RPMI7951 (cell line): ENCODE results near the gene NKTR. TPM values are rescaled to one million over a fixed set of nuclear protein-coding genes. Genes with fewer than 3 reads are reported as not detected.

Experiments used
- DNase-seq: peaks from one replicate; pipeline ENCODE4 v3.0.0-alpha.2; 2012; ENCODE audit warnings: low read depth
- total RNA-seq: library from RNA; depleted of rRNA; stranded (reverse); fragments of >200 nt; shearing (Covaris generic); gene quantifications from 2 replicates; pipeline ENCODE4 v1.2.3, GENCODE V29; 2014

Gene NKTR
- total RNA-seq, 1 experiment from 2014 or later: 28.0 TPM

GRCh38 chr3:42649783-42650182, 49.3 kb downstream of the NKTR start:
- no peak for DNase-seq

DNA sequence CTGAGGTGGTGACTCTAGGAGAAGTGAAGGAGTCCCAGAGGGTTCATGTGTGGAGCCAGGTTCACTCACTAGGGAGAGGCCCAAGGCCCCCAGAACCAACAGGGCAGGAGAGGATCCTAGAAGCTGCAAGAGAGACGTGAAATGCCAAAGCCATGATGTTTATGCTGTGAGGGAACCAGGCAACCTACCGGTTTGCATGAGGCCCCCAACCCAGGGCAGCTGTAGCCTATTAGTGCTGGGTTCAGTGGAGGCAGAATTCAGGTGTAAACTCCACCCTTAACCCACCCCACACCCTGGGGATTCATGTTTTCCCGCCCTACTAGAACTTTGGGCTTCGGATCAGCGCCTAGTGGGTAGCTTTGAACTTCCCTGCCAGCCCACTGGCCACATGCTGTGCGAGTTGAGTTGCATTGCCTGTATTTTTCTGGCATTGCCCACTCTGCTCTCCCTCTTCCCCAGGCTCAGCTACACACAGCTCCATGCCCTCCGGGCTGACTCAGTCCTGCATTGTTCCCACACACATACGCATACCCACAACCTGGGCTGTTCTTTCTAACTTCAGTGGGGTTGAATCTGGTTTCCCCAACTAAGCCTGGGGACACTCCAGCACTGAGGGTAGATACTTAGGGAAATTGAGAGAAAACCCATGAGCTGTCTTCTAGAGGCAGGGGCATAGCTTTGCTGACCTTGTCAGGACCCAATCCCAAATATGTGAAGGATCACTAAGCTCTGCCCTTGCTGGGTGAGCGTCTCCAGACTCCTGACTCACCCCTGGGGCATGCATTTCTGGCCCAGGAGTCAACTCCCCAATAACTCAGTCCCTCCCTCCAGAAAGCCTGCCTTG, 51.0 kb downstream of the NKTR start:
- peak; percentile 80 for DNase-seq

GRCh38 chr3:42652251-42652610, 51.7 kb downstream of the NKTR start:
- no peak for DNase-seq

DNA sequence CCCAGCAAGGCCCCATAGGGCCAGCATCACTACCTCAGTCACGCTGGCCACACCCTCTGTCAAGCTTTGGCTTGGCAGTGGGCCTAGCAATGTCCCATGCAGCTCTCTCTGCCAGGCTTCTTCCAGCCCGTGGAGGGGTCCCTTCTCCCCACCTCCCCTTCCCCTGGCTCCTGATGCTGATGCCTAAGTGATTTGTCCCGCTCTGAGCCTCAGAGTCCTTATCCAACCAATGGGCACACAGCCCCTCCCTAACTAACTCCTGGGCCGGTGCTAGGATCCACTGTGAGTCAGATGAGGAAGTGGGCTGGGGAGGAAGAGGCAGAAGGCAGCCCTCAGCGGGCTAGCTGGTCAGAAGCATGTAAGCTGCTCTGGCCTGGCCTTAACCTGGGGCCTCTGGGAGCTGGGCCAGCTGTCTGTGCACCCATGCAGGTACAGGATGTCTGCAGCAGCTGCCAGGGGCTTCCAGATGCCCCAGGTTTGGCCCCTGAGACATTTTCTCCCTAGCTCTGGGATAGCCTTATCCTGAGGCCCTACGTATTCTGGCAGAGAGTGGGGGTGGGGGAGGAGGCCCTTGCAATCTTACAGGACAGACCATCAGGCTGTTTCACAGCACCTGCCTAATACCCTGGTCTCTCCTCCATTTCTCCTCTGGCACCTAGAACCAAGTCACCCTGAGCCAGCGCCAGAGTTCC, 52.3 kb downstream of the NKTR start:
- DNase-seq: peak; percentile 82

DNA sequence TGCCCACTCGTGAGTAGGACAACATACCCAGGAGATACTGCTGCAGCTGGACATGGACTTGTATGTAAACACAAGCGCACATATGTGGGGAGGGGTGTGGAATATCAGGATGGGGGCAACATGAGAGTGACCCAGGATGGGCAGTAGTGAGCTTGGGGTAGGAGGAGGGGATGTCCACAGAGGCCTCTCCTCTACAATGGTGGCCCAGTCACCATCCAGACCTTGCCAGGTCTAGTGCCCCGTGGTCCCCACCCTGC, 52.7 kb downstream of the NKTR start:
- no peak for DNase-seq

GRCh38 chr3:42653560-42654330, 53.3 kb downstream of the NKTR start, which contains the start of gene ZBTB47:
ZBTB47 (plus strand) TSS chr3:42653697; CDS start chr3:42658356, 4,659 bp downstream.
- peak; percentile 35 for DNase-seq

GRCh38 chr3:42654331-42655201, 54.1 kb downstream of the NKTR start:
- peak; percentile 60 for DNase-seq

DNA sequence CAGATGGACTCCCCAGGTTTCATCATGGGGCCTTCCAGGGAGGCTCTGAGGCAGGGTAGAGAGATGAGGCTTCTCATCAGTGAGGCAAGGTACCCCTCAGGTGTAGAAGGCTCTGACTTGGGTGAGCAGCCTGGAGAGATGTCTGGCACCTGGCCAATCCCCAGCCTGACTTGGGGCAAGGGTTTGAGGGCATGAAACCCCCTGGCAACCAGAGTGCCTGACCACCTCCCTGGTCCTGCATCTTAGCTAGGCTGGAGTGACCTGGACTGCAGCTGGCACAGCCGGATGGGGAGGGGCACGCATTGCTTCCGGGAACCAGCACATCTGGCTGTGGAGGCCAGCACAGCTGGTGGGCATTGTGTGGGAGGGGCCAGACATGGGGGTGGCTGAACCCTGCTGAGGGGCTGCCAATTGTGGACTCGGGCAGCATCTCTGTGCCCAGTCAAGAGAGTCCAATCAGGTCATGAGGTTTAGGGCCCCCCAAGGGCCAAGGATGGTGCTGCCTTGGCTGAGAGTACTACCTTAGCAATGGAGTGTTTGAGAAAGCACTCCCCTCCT, 54.9 kb downstream of the NKTR start:
- peak; percentile 28 for DNase-seq

DNA sequence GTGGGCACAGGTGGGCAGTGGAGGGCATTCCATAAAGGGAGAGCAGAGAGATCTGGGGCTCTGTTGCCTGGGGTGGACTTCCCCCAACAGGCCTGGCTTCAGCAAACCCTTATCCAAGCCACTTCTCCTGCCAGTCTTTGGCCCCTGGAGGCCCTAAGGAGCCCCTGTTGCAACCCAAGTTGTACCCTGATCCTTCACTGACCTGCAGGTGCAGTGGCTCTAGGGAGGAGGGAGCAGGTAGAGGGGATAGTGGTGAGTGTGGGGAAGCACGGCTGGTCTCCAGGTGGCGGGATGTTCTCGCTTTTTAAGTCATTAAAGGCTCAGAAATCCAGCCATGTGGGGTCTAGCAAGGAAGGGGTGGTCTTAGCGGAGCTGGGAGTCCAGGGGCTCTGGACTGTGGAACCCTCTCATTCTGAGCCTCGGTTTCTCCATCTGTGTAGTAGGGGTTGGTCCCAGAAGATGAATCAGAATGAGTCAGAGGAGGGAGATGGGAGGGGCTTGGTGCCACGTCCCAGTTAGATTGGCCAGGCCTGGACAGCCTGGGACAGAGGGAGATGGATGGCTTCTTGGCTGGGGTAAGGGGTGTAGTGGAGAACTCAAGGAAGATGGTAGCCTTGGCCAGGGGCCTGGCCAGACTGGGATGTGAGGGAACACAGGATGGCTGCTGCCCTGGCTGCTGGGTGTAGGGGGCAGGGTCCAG, 55.6 kb downstream of the NKTR start:
- DNase-seq: peak; percentile 66

- DNase-seq: no peak
Observed at GRCh38 chr3:42656680-42657610, 56.5 kb downstream of the NKTR start.

DNA sequence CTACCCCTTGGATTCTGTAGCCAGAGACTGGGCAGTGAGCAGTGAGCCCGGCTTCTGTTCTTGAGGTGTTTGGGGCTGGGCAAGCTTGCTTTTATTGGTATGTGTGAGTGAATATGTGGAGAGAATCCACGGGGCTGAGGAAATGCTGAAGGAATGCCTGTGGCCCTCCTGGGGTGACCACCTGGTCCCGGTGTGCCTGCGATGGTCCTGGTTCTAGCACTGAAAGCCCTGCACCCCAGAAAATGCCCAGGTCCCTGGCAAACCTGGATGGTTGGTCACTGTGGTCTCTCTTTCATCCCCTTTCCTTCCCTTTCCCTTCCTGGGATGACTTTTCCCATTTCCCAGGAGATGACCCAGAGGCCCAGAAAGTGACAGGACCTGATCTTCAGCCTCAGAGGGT, 57.2 kb downstream of the NKTR start:
- no peak for DNase-seq

DNA sequence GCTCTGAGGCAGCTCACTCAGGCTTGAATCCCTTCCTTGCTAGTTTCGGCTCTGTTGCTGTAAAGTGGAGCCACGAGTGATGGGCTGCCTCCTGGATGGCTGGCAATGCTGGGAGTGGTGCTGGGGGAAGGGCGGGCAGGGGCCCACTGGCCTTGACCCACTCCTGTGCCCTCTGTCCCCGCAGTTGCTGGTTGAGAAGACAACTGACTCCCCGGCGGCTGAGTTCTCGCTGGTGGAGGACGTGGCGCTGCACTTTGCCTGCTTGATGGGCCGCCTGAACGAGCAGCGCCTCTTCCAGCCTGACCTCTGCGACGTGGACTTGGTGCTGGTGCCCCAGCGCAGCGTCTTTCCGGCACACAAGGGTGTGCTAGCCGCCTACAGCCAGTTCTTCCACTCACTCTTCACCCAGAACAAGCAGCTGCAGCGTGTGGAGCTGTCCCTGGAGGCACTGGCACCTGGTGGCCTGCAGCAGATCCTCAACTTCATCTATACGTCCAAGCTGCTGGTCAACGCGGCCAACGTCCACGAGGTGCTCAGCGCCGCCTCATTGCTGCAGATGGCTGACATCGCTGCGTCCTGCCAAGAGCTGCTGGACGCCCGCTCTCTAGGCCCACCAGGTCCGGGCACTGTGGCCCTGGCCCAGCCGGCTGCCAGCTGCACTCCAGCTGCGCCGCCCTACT, 57.7 kb downstream of the NKTR start:
- DNase-seq: no peak

DNA sequence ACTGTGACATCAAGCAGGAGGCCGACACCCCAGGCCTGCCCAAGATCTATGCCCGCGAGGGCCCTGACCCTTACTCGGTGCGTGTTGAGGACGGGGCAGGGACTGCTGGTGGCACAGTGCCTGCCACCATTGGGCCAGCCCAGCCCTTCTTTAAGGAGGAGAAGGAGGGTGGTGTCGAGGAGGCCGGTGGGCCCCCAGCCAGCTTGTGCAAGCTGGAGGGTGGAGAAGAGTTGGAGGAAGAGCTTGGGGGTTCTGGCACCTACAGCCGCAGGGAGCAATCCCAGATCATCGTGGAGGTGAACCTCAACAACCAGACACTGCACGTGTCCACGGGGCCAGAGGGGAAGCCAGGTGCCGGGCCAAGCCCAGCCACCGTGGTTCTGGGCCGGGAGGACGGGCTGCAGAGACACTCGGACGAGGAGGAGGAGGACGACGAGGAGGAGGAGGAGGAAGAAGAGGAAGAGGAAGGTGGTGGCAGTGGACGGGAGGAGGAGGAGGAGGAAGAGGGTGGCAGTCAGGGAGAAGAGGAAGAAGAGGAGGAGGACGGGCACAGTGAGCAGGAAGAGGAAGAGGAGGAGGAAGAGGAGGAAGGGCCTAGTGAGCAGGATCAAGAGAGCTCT, 58.4 kb downstream of the NKTR start:
- no peak for DNase-seq

GRCh38 chr3:42659451-42660130, 59.1 kb downstream of the NKTR start:
- no peak for DNase-seq

DNA sequence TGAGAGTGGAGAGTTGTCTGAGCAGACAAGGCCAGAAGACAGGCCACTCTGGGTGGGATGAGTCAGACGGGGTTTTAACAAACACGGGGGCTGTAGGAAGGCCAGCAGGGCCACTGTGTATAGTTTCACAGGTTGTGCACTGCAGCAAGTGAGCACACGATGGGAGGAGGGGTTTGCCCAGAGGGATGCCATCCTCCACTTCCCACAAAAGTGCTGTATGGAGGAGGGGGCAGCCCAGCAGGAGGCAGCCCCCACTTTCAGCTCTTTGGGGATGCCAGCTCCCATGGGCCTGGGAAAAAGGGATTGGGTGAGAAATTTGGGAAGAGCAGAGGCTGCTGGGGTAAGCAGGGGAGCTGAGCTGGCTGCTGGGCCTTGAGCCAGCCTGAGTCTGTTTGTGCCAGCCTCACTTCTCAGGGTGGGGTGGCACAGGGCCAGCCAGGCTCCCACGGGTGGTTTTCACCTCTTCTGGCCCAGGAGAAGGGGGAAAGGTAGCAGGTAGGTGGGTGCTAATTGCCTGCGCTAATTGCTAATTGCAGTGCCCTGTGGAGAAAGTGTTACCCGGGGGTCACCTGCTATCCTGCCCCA, 59.7 kb downstream of the NKTR start:
- DNase-seq: no peak

- peak; percentile 19 for DNase-seq
Observed at GRCh38 chr3:42660898-42661297, 60.4 kb downstream of the NKTR start.

DNA sequence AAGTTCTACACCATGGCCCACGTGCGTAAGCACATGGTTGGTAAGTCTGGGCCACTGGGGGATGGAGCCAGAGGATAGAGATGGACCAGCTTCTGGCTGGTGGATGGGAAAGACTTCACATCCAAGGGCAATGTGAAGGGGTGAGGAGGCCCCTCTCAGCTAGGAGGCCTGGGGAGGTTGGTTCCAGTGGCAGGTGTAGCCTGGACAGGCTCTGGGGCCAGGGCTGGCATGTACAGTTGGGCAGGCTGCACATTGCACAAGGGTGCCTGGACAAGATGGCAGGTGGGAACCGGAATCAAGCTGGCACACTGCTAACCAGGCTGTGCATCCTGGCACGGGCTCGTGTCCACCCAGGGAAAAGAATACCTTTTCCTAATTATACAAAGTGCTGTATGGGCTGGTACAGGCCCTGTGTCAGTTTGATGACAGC, 61.1 kb downstream of the NKTR start:
- DNase-seq: no peak
